ENCODE data around the gene P3H2. TPM values are rescaled to one million over a fixed set of nuclear protein-coding genes. Genes with fewer than 3 reads are reported as not detected.

The P3H2 gene
- total RNA-seq, 1 experiment from 2014 or later: 19.6 TPM

- H3K4me1 ChIP-seq (ENCODE audit: insufficient read depth, low read length, poor library complexity, severe bottlenecking): peaks cover 69% of the 10 kb centered on the region
- no peak for DNase-seq (ENCODE audit: low spot score)
- intact Hi-C loops (cut with micrococcal nuclease; ENCODE audit: unreplicated experiment): loop anchor here (5.0 kb wide), 1 partner anchor 45 kb away; no protein-coding TSS in a partner anchor
- H3K27me3 ChIP-seq (replicated peaks; ENCODE audit: insufficient read depth, low read depth, low read length, poor library complexity): no peaks in the 10 kb centered on the region
- POLR2A ChIA-PET (ENCODE audit: low non-redundant PET): no interaction called here
- H3K36me3 ChIP-seq (ENCODE audit: insufficient read depth, low read length, poor library complexity, severe bottlenecking): no peaks in the 10 kb centered on the region
- no peak overlapping the region for H3K4me3 ChIP-seq (ENCODE audit: low read depth, low read length, poor library complexity, severe bottlenecking)
- no peak overlapping the region for H3K27ac ChIP-seq (ENCODE audit: low read depth, low read length, poor library complexity, severe bottlenecking)
- H3K9me3 ChIP-seq (ENCODE audit: low read depth, low read length, poor library complexity, severe bottlenecking): no peaks in the 10 kb centered on the region
- CTCF ChIA-PET: interaction anchor here (0.6 kb wide), 1 partner anchor 19 kb away, joined by 3 read pairs; no protein-coding TSS in a partner anchor
- TF ChIP-seq CTCF (conservative IDR thresholded peaks at IDR 0.05; ENCODE audit: low read depth, low read length) (no peak), EZH2 (IDR thresholded peaks at IDR 0.05; ENCODE audit: borderline replicate concordance, low read depth, low read length, poor library complexity, severe bottlenecking) (no peak)
- no TSS peak for BruUV-seq (replicated peaks)
Measured at GRCh38 chr3:190012784-190013183, 107.9 kb downstream of the P3H2 start.

- POLR2A ChIA-PET (ENCODE audit: low non-redundant PET): no interaction called here
Measured at GRCh38 chr3:190012314-190012782, 108.3 kb downstream of the P3H2 start.

GRCh38 chr3:190010486-190010885 is 110.2 kb downstream of the P3H2 start:
- H3K4me1 ChIP-seq (ENCODE audit: insufficient read depth, low read length, poor library complexity, severe bottlenecking): peaks cover 60% of the 10 kb centered on the region
- intact Hi-C loops (cut with micrococcal nuclease; ENCODE audit: unreplicated experiment): loop anchor here (5.0 kb wide), 1 partner anchor 43 kb away; no protein-coding TSS in a partner anchor
- H3K9me3 ChIP-seq (ENCODE audit: low read depth, low read length, poor library complexity, severe bottlenecking): no peaks in the 10 kb centered on the region
- CTCF ChIA-PET: no interaction called here
- DNase-seq (ENCODE audit: low spot score): peak; percentile 35
- BruUV-seq (replicated peaks): no TSS peak
- H3K27me3 ChIP-seq (replicated peaks; ENCODE audit: insufficient read depth, low read depth, low read length, poor library complexity): no peaks in the 10 kb centered on the region
- no peaks in the 10 kb centered on the region for H3K36me3 ChIP-seq (ENCODE audit: insufficient read depth, low read length, poor library complexity, severe bottlenecking)
- POLR2A ChIA-PET (ENCODE audit: low non-redundant PET): no interaction called here
- no peak overlapping the region for H3K4me3 ChIP-seq (ENCODE audit: low read depth, low read length, poor library complexity, severe bottlenecking)
- H3K27ac ChIP-seq (ENCODE audit: low read depth, low read length, poor library complexity, severe bottlenecking): peak overlapping the region; percentile 21
- no peak for TF ChIP-seq CTCF (conservative IDR thresholded peaks at IDR 0.05; ENCODE audit: low read depth, low read length)
- TF ChIP-seq EZH2 (IDR thresholded peaks at IDR 0.05; ENCODE audit: borderline replicate concordance, low read depth, low read length, poor library complexity, severe bottlenecking): no peak

More at GRCh38 chr3:190012314-190012782, 108.3 kb downstream of the P3H2 start:
- Histone ChIP-seq H3K9me3 (ENCODE audit: low read depth, low read length, poor library complexity, severe bottlenecking) (no peaks in the 10 kb centered on the region), H3K36me3 (ENCODE audit: insufficient read depth, low read length, poor library complexity, severe bottlenecking) (no peaks in the 10 kb centered on the region), H3K4me3 (ENCODE audit: low read depth, low read length, poor library complexity, severe bottlenecking) (no peak overlapping the region), H3K4me1 (ENCODE audit: insufficient read depth, low read length, poor library complexity, severe bottlenecking) (peaks cover 67% of the 10 kb centered on the region), H3K27ac (ENCODE audit: low read depth, low read length, poor library complexity, severe bottlenecking) (peak overlapping the region; percentile 39), H3K27me3 (replicated peaks; ENCODE audit: insufficient read depth, low read depth, low read length, poor library complexity) (no peaks in the 10 kb centered on the region)
- CTCF ChIA-PET: interaction anchor here (0.6 kb wide), 1 partner anchor 20 kb away, joined by 3 read pairs; no protein-coding TSS in a partner anchor
- peak; percentile 71 for DNase-seq (ENCODE audit: low spot score)
- no TSS peak for BruUV-seq (replicated peaks)
- TF ChIP-seq CTCF (conservative IDR thresholded peaks at IDR 0.05; ENCODE audit: low read depth, low read length) (no peak), EZH2 (IDR thresholded peaks at IDR 0.05; ENCODE audit: borderline replicate concordance, low read depth, low read length, poor library complexity, severe bottlenecking) (no peak)
- intact Hi-C loops (cut with micrococcal nuclease; ENCODE audit: unreplicated experiment): loop anchor here (5.0 kb wide), 1 partner anchor 45 kb away; no protein-coding TSS in a partner anchor

All from A673 (cell line).